ENCODE results near the gene C1QTNF3.
"Not testable (repeated sequence)": the region's sequence is repeated elsewhere in the genome, so short reads cannot be mapped to it uniquely, and the experiment has no call there.

C1QTNF3 gene, protein sequence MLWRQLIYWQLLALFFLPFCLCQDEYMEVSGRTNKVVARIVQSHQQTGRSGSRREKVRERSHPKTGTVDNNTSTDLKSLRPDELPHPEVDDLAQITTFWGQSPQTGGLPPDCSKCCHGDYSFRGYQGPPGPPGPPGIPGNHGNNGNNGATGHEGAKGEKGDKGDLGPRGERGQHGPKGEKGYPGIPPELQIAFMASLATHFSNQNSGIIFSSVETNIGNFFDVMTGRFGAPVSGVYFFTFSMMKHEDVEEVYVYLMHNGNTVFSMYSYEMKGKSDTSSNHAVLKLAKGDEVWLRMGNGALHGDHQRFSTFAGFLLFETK

DNA sequence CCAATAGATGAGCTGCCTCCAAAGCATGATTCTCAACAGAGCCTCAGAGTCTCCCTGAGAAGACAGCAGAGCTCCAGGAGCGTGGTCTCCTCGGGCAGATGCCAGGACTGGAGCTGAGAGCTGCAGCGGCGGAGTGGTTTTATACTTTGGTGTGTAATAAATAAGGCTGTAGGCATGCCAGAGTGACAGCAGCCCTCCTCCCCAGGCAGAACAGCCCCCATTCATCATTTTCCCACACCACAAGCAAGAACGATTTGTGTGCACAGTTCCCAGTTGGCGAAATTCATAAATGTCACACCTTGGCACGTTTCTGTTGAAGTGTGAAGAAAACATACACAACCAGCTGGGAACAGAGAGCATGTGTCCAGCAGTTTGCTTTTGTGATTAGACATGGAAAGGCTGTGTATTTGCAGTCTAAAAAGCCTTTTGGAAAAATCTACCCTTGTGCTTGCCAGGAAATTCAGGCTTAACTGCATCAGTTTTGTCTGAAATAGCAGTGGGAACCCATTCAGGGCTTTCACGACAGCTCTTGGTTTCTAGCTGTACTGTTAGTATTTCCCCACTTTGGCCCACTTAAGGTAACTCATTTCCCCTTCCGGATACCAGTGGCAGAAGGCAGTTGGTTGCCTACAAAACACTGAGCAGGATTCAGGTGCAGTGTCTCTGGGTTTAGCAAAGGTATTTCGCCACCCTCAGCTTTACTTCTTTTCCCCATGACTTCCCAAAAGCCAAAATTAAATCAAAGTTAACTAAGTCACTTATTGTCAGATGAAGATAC is at the start of gene C1QTNF3:
C1QTNF3 (minus strand) TSS at position 115 of the 778 bp plus-strand sequence; CDS start at position 27, 88 bp downstream.
- no peak for DNase-seq

DNA sequence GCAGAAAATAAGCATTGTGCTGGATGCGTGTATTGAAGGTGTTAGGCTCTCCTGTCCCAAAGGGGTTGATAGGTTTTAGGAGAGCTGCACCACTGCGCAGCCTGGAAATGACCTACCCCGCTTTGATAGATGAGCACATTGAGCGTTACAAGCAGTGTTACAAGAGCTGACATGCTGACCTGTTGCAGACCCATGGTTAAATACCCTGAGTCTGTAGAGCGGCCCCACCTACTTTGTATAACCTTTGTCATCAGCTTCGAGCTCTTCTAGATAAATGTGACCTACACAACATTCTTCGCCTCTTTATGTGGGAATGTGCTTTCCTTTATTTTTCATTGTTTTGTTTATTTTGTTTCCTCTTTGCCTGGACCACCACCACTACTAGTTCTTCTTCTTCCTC is 48.0 kb upstream of the C1QTNF3 start:
- DNase-seq, result not testable (repeated sequence)

DNA sequence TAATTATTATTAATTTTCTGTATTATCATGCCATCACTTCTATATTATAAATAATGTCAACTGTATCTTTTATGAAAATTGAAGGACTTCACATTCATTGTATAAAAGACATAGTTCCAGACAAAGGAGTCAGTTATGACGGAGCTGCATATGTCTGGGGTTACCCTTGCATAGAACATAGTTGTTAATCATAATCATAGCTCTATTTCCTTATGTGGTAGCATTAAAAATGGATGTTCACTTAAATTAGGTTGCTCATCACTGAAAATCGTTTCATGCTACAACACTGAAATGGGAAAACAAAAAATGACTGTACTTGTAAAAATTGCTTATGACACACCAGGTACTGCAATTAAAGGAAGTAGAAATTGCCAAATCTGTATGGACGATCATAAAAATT is 46.8 kb upstream of the C1QTNF3 start:
- not testable (repeated sequence) for DNase-seq

DNA sequence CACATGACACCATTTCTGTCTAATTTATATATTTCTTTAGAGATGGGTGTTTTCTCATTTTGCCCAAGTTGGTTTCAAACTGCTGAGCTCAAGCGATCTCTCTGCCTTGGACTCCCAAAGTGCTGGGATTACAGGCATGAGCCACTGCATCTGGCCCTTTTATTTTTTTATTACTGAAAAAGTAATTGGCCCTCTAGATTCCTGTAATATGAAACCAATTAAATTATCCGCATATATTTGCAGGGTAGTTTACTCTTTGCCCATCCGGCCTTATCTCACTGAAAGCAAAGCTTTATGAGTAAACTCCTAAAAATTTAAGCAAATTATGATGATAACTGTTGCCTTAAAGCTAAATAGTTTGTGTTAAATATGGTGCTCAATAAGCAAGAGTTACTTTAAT is 44.7 kb upstream of the C1QTNF3 start:
- DNase-seq, result not testable (repeated sequence)

DNA sequence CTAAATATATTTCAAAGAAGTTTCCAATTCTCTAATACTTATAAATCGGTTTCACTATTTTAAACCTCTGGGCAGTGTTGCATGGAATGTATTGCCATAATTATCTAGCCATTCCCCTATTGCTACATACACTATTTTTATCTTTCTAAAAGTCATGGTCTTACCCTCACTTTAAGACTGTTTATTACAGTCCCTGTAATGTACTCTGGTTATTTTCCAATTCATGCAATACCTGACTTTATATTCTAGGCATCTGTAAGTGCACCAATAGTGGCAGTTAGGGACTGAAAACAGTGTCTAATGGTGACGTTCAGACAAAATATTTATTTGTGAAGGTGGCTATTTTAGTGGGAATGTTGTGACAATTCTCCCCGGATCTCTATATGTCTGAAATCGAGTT is 40.9 kb upstream of the C1QTNF3 start:
- DNase-seq, result not testable (repeated sequence)

DNA sequence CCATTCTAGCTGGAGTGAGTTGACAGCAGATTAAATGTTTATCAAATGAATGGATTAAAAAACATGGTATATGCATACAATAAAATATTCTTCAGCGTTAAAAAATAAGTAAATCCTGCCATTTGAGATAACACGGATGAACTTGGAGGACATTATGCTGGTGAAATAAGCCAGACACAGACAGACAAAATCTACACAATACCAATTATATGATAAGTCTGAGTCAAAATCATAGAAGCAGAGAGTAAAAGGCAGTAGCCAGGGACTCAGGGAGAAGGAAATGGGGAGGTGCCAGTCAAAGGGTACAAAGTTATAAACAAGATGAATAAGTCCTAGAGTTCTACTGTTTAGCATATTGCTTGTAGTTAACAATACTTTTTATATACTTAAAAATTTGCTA is 36.5 kb upstream of the C1QTNF3 start:
- DNase-seq, result not testable (repeated sequence)

DNA sequence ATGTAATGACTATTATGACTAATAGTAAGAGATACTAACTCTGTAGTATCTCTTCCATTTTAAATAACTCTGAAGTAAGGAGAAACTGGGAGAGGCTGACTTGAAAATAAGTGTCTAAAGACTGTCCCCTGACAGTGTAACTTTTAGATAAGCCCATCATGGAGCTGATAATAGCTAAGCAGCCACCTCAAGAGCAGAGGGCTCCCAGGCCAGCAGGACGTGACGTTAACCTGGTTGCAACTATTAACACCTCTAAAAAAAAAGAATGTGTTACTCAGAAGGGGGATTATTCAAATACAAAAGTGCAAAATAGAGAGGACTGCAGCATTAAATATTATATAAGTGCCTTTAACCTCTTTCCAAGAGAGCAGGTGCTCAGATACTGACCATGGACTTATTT is 34.6 kb upstream of the C1QTNF3 start:
- DNase-seq, result not testable (repeated sequence)

DNA sequence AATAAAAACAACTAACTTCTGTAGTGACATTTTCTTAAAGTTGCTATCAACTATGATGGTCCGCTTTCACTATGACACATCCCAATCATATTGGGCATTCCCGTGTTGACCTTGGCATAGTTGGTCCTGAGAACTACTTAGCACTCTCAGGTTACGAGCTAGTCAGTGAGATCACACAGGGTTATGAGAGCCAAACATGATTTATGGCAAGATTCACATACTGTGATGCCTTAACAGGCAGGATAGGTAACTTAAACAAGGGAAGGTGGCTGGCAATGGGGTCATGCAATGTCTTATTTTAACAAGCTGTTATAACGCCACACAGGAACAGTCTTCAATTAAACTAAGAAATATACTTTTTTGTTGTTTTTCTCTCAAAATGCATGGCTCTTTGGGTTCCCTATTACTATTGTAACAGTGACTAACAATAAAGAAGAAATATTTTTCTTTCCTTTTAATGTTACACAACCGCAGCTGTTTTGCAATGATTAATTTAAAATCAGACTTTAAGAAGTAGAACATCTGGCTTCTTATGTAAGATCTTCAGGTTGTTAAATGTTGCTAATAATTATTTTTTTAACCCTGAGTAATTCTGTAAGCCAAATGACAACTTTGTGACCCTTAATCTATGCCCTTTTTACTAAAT is 33.8 kb upstream of the C1QTNF3 start:
- DNase-seq, result not testable (repeated sequence)

DNA sequence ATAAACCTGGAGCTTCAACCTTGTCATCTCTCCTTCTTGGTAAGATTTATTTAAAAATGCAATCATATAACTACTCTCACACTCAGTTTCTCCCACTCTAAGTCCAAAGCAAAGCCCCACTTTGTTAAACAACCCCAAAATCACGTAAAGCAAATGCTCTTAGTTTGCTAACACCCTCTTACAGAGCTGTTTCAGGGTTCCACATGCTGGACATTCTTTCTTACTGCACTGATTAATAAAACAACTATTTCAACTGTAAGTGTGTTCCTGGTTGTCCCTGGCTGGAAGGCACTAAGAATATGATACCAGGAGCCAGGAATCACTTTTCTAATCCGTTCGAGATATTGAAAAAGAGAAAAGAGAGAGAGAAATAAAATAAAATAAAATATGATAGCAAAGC is 31.5 kb upstream of the C1QTNF3 start:
- not testable (repeated sequence) for DNase-seq

DNA sequence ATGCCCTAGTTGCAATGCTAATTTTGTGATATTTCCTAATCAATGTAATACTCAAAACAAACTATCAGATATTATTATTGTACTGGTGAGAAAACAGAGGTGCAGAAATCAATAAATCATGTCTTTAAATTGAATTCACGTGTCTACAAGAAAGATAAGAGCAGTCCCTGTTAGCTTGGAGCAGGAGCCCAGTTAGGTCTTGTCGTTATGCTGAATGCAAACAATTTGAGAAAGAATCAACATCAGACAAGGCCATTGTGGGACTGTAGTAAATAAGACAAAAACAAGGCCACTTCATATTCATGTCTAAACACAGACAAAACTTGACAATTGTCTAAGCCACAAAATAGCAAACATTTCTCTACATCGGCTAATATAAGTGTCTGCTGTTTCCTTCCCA is 31.1 kb upstream of the C1QTNF3 start:
- DNase-seq, result not testable (repeated sequence)

DNA sequence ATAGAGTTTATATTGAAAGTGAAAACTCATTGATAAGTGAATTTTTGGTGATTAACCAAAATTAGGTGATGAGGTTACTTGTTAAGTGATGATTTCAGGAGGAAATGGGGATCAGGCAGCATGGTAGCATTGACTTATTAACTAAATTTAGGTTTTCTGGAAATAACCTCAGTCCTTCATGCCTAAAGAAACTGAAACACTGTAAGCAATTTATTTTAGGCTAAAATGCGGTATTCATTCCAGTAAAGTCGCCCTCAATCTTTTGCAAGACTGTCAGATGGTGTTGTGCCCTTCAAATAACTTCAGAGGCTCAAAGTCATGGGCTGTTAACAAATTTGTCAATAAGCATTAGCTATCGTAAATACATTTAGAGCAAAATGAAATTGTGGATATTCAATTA is 27.6 kb upstream of the C1QTNF3 start:
- DNase-seq, result not testable (repeated sequence)

DNA sequence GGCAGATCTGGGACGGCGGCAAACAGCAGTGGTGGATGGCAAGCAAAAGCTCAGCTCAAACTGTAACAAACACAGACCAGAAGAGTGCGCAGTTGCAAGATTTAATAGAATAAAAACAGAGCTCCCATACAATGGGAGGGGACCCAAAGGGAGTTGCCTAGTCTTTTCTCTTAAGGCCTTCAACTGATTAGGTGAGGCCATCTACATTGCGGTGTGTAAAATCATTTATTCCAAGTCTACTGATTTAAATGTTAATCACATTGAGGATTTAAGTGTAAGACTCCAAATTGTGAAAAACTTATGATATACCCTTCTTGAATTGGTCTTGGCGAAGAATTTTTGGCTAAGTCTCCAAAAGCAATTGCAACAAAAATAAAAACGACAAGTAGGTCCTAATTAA is 21.6 kb upstream of the C1QTNF3 start:
- DNase-seq, result no peak

DNA sequence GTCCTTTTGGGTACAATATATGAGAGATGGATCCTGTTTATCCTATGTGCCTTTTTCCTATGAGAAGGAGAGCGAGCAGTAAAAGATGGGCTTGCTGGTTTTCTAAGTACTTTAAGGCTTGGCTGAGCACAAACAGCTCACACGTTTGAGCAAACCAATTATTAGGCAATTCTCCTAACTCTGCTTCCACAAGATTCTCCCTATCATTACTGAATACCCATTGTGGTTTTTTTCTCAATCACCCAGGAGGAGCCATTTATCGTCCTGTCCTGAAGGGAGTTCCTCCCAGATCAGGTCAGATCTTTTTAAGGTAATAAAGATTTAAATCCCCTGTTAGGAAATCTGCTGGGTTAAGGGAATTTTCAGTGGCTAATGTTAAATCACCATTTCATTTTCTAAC is 19.4 kb upstream of the C1QTNF3 start:
- DNase-seq, result no peak

DNA sequence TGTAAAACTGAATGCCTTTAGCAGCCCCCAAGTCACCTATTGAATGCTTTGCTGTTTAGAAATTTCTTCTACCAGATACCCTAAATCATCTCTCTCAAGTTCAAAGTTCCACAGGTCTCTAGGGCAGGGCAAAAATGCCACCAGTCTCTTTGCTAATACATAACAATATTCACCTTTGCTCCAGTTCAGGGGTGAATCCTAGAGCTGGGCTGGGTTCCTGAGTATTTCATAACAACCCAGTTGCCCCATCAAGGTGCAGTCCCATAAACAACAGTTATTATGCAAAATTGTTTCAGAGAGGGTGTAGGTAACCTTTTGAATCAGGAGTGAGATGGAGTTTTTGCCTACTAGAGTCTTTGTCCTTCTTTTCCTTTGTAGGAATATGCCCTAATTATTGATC is 19.0 kb upstream of the C1QTNF3 start:
- no peak for DNase-seq

DNA sequence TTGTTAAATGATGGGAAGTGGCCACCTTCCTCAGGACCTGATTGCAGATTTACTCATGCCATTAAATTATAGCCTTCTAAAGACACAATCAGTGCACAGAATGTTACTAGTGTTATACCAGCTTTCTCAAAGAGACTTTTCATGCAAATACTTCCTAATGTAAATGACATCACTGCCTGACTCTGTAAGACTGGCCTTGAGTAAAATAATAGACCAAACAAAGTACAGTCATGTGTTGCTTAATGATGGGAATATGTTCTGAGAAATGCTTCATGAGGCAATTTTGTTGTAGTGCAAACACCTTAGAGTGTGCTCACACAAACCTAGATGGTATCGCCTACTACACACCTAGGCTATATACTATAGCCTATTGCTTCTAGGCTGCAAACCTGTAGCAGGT is 17.0 kb upstream of the C1QTNF3 start:
- no peak for DNase-seq

DNA sequence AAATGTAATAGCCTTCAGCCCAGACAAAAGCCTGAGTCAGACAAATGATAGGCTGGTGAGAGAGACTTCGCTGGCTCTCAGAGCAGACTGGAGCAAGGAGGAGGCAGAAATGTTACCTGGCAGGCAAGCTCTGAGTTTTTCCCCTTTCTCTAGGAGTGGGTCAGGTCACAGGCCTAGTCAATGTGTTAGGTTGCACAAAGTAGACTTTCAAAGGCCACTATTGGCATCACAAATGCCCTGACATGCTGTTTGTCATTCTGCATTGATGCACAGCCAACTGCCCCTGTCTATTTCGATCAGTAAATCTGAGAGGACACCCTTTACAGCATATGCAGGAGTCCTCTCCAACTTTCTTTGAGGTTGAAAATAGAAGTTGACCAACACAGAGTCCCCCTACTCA is 15.5 kb upstream of the C1QTNF3 start:
- no peak for DNase-seq

DNA sequence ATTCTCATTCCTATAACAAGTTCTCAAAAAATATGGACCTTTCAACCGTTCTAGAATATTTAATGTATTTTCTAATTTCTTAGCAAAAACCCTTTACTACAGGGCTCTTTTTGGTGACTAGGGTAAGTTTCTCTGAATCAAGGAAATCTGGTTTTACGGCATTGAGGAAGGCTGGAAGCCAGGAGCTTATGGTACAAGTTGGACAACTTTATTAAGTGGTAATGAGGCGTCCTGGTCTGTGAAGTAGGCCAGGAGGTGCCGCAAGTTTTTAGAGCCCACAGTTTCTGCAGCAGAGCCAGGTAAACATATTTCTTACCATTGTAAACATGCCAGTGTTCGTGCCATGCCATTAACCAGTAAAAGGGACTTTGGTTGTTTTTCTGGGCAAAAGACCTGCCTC is 14.6 kb upstream of the C1QTNF3 start:
- DNase-seq, result no peak

DNA sequence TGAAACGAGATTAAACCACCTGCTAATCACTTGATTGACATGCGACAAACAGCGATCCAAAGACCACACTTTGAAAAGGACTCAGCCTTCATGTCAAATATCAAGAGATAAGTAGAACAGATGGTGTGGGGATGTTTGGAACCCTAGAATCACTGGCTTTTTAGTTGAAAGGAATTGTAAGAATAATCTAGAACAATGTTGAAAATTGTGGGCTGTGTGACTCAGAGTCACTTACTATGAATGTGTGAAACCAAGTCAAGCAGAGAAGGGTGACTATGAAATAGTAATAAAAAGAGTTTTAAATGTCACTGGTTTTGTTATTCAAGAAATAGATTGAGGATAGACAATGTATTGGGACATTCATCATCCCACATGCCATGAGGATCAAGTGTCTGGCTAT is 14.1 kb upstream of the C1QTNF3 start:
- DNase-seq, result no peak

DNA sequence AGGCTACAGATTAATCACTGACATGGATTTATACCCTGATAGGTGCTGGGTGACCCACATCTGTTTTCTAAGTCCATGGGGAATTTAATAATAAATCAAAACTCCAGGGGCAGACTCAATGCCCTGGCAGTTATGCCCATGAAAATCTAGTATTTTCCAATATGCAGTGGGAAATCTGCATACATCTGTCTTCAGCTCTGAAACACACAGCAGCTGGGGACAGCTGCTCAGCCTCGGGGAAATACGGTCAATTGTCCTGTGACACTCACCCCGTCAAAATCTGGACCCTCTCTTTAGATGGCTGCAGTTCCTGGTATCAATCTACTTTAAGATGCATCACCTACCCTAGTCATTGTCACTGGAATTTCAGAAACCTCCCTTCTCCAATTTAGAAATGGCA is 12.7 kb upstream of the C1QTNF3 start:
- DNase-seq, result no peak

DNA sequence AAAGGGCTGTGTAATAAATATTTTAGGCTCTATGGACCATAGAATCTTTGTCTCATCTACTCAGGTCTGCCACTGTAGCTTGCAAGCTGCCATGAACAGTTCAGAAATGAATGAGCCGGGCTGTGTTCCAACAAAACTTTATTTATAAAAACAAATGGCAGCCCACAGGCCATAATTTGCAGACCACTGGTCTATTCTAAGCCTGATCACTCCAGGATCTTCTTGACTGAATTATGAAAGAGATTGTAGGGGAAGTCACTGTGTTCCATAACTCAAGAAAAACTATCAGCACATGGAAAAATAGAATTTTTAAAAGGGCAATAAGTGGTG is 11.4 kb upstream of the C1QTNF3 start:
- DNase-seq, result no peak

DNA sequence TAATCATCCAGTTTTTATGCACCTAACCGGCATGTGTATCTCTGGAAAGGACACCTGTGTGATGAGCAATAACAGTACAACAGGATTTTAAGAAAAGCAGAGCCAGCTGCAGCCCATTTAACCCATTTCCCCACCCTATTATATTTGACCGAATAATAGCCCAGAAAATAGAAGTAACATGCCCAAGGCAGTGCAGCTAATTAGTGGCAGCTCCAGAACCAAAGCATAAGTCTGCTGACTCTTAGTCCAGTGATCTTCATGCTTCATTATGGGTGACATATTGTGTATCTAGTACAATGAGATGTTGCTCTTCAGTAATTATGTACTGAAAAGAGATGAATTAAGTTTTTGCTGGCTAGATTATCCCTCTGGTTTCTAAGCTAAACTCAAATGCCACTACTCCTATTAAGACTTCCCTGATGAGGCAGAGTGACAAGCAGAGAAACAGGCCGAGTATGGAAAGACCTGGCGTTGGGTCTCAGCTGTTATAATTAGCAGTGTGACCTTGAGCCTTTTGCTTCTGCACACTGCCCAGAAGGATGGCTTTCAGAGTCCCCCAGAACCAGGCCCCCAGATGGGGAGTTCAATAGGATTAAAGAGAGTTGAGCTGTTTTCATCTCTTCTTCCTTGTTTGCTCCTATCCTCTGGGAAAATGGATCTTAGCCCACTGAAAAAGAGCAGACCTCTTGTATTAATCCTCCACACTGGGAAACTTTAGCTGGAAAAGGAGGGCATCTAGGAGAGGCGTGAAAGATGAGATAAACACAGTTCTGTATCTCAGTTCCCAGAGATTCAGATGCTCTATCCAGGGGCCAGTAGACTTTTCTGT is 10.8 kb upstream of the C1QTNF3 start:
- DNase-seq, result no peak

DNA sequence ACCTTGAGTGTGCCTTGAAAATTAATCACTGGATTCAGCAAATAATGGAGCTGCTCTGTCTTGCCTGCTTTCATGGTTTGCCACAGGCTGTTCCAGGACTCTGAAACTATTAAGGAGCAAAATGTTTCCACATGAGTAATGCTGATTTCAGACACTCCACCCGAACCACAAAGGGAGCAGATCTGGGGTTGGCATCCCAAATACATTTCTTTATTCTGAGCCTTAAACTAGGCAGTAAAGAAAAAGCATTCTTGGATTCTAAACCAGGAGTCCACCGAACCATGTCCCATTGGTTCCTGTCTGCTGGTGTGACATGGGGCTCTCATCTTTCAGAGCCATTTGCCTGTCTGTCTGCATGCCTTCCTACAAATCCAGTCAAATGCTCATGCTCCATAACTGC is 10.1 kb upstream of the C1QTNF3 start:
- no peak for DNase-seq

DNA sequence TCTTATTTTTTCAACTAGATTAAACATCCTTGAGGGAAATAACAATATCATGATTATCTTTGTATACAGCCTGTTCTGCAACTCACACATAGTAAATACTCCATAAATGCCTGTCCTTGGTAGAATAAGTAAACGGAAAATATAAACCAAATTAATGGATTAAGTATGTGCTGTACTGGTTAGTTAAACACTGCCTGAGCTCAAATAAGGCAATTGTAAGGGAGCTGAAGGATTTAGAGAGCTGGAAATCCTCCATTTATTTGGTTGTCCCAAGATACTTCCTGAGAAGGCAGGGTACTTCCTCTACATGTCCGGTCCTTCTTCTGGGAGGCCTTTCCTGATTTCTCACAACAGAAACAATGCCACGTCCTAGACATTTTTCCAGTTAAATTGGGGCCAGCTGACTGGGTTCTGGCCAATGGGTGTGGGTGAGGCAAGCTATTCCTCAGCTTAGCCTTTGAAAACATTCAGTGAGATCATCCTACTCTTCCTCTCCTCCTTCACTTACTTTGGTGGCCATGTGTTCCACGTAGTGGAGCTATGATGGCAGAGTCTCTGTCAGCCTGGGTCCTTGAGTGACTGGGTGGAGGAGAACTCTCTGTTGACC is 8.5 kb upstream of the C1QTNF3 start:
- DNase-seq, result no peak
